HG02623 (cell line): Measurements from ENCODE around the gene R3HDM2.

Experiments used
- ATAC-seq: cut with Tn5 transposase; IDR thresholded peaks from one replicate; pipeline ENCODE4 v1.9.1; 2021; ENCODE audit warnings: moderate library complexity; ENCODE audit not compliant: unreplicated experiment

Gene R3HDM2

DNA sequence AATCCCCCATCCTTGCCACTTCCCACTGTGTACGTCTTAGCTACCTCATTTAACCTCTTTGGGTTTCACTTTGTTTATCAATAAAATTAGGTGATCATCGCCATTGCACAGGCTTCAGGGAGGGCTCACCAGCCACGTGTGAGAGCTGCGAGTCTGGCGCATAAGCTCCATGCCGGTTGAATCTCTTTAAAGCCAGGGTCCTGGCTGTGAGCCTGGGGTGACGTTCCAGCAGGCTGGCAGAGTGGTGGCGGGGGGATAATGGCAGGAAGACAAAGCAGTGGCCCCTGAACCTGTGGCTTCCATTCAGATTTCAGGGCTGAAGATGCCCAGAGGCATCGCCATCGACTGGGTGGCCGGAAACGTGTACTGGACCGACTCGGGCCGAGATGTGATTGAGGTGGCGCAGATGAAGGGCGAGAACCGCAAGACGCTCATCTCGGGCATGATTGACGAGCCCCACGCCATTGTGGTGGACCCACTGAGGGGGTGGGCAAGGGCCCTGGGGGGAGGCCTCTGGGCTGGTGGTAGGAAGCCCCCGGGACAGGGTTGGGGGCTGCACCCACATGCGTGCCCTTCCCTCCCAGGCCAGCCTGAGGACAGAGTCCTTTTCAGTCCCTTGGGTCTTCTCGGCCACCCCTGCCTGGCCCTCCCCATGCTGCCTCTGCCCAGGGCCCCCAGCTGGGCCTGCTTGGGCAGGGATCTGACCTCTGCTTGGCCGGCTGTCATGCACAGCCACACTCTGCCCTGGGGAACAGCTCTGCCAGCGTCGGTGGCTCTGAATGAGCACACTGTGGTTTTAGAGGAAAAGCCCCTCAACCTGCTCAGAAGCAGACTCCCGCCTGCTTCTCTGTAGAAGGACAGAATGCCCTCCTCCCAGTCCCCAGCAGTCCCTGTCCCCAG is 222.9 kb downstream of the R3HDM2 start:
- ATAC-seq, result no peak

- ATAC-seq, result no peak
Observed at GRCh38 chr12:57205931-57206330, 224.9 kb downstream of the R3HDM2 start.

GRCh38 chr12:57205186-57205585 is 225.7 kb downstream of the R3HDM2 start:
- no peak for ATAC-seq

GRCh38 chr12:57204454-57204853 is 226.4 kb downstream of the R3HDM2 start:
- no peak for ATAC-seq

- ATAC-seq, result no peak
Observed at GRCh38 chr12:57203791-57204190, 227.1 kb downstream of the R3HDM2 start.
